Omental fat pad (tissue), 4 donors: ENCODE data around the gene CDK9. TPM values are rescaled to one million over a fixed set of nuclear protein-coding genes. Genes with fewer than 3 reads are reported as not detected.

ENCODE experiments used
- ATAC-seq: fragments of 150-250 bp; one replicate; pipeline ENCODE4 v1.9.1; 2016; ENCODE audit warnings: mild to moderate bottlenecking, moderate library complexity; ENCODE audit not compliant: low FRiP score
- DNase-seq: peaks from one replicate; pipeline ENCODE4 v3.0.0-alpha.2; 2019; ENCODE audit warnings: low spot score
- total RNA-seq, 4 donors: library from RNA; depleted of rRNA; stranded (reverse); fragments of >200 nt; gene quantifications; one replicate each; pipeline ENCODE4 v1.1.0, GENCODE V29; 2016
- TF ChIP-seq, protein P1 (sequence below), 3 donors: fragments of 450-650 bp; IDR thresholded peaks; one replicate each; pipeline ENCODE4 v1.5.1; 2016 to 2017; ENCODE audit warnings: antibody characterized with exemption in 3 of 3, mild to moderate bottlenecking in 3 of 3, moderate library complexity in 2 of 3

CDK9 gene
- total RNA-seq, 4 donors from 2014 or later = 69.8 to 117 (median 85.8) TPM

DNA sequence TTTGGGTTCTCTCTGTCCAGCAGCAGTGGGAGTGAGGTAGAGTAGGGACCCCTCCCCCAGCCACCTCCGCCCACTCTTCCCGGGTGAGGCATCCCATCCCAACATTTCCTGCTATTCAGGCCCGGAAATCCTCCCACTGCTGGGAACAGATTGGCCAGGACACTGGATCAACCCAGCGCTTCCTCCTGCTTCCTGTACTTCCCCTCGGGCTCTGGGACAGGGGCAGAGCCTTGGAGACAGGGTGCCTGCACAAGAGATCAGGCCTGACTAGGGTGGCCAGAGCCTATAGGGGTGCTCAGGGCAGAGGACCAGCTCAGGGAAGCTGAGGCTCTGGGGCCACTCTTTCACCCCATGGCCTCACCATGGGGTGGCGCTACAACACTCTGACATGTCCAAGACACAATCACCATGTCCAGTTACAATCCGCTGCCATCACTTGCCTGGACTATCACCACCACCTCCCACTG, 21.9 kb upstream of the CDK9 start:
- ATAC-seq (peak; percentile 34), DNase-seq (no peak)
- TF ChIP-seq, protein P1, sequence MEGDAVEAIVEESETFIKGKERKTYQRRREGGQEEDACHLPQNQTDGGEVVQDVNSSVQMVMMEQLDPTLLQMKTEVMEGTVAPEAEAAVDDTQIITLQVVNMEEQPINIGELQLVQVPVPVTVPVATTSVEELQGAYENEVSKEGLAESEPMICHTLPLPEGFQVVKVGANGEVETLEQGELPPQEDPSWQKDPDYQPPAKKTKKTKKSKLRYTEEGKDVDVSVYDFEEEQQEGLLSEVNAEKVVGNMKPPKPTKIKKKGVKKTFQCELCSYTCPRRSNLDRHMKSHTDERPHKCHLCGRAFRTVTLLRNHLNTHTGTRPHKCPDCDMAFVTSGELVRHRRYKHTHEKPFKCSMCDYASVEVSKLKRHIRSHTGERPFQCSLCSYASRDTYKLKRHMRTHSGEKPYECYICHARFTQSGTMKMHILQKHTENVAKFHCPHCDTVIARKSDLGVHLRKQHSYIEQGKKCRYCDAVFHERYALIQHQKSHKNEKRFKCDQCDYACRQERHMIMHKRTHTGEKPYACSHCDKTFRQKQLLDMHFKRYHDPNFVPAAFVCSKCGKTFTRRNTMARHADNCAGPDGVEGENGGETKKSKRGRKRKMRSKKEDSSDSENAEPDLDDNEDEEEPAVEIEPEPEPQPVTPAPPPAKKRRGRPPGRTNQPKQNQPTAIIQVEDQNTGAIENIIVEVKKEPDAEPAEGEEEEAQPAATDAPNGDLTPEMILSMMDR (IDR thresholded peaks at IDR 0.05) = no peak

GRCh38 chr9:127765418-127765817, 20.4 kb upstream of the CDK9 start:
- TF ChIP-seq, protein P1 (IDR thresholded peaks at IDR 0.05) = no peak
- no peak for ATAC-seq
- no peak for DNase-seq

- ATAC-seq (no peak), DNase-seq (no peak)
- TF ChIP-seq, protein P1 (IDR thresholded peaks at IDR 0.05) = no peak
Observed at GRCh38 chr9:127767410-127767809, 18.4 kb upstream of the CDK9 start.

DNA sequence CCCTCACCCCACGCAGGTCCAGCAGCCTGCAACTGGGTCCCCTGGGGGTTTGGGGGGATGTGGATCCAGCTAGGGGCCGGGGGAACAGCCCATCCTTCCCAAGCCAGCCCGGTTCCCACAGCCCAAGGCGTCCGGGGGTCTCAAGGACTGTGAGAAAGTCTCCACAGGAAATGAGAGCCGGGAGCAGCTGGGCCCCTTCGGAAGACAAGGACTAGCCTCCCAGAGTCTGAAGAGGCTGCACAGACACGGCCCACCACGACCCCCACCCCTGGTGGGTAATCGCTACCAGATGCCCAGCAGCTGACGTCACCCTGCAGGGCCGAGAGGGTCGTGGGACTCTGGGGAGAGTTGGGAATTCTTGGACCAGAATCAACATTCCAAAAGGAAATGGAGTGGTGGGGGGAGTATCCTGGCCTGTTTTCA, 17.9 kb upstream of the CDK9 start:
- no peak for ATAC-seq
- TF ChIP-seq, protein P1 (IDR thresholded peaks at IDR 0.05) = no peak
- DNase-seq = no peak

DNA sequence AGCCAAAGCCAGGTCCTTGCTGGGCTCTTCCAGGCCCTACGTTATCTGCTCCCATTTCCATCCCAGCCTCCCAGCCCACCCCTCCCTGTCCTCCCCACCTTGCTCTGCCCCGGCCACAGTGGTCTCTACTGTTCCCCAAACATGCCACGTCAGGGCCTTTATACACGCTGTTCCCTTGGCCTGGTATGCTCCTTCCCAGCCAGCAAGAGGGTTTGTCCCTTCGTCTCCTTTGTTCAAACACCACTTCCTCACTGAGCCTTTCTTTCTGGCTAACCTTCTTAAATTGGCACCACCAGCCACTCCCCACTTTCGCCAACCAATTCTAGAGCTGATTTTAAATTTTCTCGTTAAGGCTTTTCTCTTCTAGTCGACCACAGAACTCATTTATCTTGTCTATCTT, 17.1 kb upstream of the CDK9 start:
- no peak for ATAC-seq
- no peak for DNase-seq
- TF ChIP-seq, protein P1 (IDR thresholded peaks at IDR 0.05) = no peak

DNA sequence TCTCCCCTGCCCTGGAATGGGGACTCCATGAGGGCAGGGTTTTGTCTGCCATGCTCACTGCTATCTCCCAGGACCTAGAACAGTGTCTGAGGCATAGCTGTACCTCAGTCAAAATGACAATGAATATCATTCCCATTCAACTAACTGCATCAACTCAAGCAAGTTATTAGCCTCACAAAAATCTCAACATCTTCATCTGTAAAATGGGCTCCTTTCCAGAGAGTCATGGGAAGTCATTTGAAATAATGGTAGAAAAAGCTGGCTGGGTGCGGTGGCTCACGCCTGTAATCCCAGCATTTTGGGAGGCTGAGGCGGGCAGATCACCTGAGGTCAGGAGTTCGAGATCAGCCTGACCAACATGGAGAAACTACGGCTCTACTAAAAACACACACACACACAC, 16.7 kb upstream of the CDK9 start:
- TF ChIP-seq, protein P1 (IDR thresholded peaks at IDR 0.05) = no peak
- ATAC-seq (no peak), DNase-seq (no peak)

GRCh38 chr9:127769929-127770582, 15.8 kb upstream of the CDK9 start:
- TF ChIP-seq, protein P1 (IDR thresholded peaks at IDR 0.05) = no peak
- ATAC-seq (no peak), DNase-seq (no peak)
